CD4-positive, alpha-beta memory T cell (primary cell): Measurements from ENCODE around the gene SRD5A1. TPM values are rescaled to one million over a fixed set of nuclear protein-coding genes. Genes with fewer than 3 reads are reported as not detected.

Experiments used
- CTCF ChIA-PET: fragments of 350-600 bp; sonication (Branson Sonifier 250); formaldehyde crosslinking; loops from one replicate; lab custom pipeline; 2021; ENCODE audit warnings: inconsistent platforms; ENCODE audit not compliant: partially characterized antibody; lab: Charles Lee
- POLR2A ChIA-PET: fragments of 350-600 bp; sonication (Branson Sonifier 250); formaldehyde crosslinking; loops from one replicate; lab custom pipeline; 2021; ENCODE audit not compliant: partially characterized antibody; lab: Charles Lee
- DNase-seq, 5 donors: peaks; one replicate each; pipeline versions ENCODE4 v3.0.0 to v3.0.0-alpha.2; 2020 to 2022; ENCODE audit warnings: mixed read lengths in 1 of 5
- H3K27ac ChIP-seq: one replicate; pipeline ENCODE4 v1.7.0; 2013; ENCODE audit warnings: low read depth, low read length
- H3K27me3 ChIP-seq: 2 replicates; pipeline ENCODE4 v1.7.0; 2013; ENCODE audit warnings: mild to moderate bottlenecking, low read length, moderate library complexity; ENCODE audit not compliant: insufficient read depth
- H3K36me3 ChIP-seq: 2 replicates; pipeline ENCODE4 v1.7.0; 2013; ENCODE audit warnings: mild to moderate bottlenecking, low read length, moderate library complexity; ENCODE audit not compliant: insufficient read depth
- H3K4me1 ChIP-seq: 2 replicates; pipeline ENCODE4 v1.7.0; 2013; ENCODE audit warnings: mild to moderate bottlenecking, low read length, moderate library complexity; ENCODE audit not compliant: insufficient read depth
- H3K4me3 ChIP-seq, 2 donors: one replicate each; pipeline ENCODE4 v1.7.0; 2013; ENCODE audit warnings: low read length in 2 of 2, mild to moderate bottlenecking in 1 of 2
- H3K9me3 ChIP-seq, 2 donors: one replicate each; pipeline ENCODE4 v1.7.0; 2013; ENCODE audit warnings: low read length in 2 of 2, control low read depth in 1 of 2; ENCODE audit not compliant: control insufficient read depth in 1 of 2
- H3K27ac Mint-ChIP-seq, 7 donors: one replicate each; pipeline ENCODE4 v1.8.0; 2020 to 2021; ENCODE audit warnings: mixed read lengths in 7 of 7, mild to moderate bottlenecking in 6 of 7, inconsistent platforms in 3 of 7, moderate library complexity in 3 of 7
- H3K27me3 Mint-ChIP-seq, 2 donors: one replicate each; pipeline ENCODE4 v1.8.0; 2020 to 2021; ENCODE audit warnings: mixed read lengths in 2 of 2
- H3K36me3 Mint-ChIP-seq, 2 donors: one replicate each; pipeline ENCODE4 v1.8.0; 2020 to 2021; ENCODE audit warnings: mixed read lengths in 2 of 2, inconsistent platforms in 1 of 2, mild to moderate bottlenecking in 1 of 2
- H3K4me1 Mint-ChIP-seq, 4 donors: one replicate each; pipeline ENCODE4 v1.8.0; 2020 to 2021; ENCODE audit warnings: mixed read lengths in 4 of 4, mild to moderate bottlenecking in 1 of 4
- H3K4me3 Mint-ChIP-seq, 8 donors: one replicate each; pipeline ENCODE4 v1.8.0; 2020 to 2021; ENCODE audit warnings: mixed read lengths in 8 of 8, mild to moderate bottlenecking in 7 of 8, moderate library complexity in 6 of 8, inconsistent platforms in 3 of 8
- H3K9me3 Mint-ChIP-seq, 8 donors: one replicate each; pipeline ENCODE4 v1.8.0; 2020 to 2021; ENCODE audit warnings: mixed read lengths in 8 of 8, mild to moderate bottlenecking in 5 of 8, inconsistent platforms in 3 of 8, moderate library complexity in 1 of 8
- intact Hi-C: fragments of 100-400 bp; cut with micrococcal nuclease; formaldehyde crosslinking; loops from one replicate; pipeline ENCODE4 v1.15.1; 2023
- polyA plus RNA-seq, 2 donors: library from polyadenylated mRNA; unstranded; fragments of 300-500 nt; fragmentation: Illumina TruSeq; gene quantifications; one replicate each; pipeline ENCODE4 v1.2.3, GENCODE V29; 2021
- total RNA-seq, 2 experiments: library from RNA; stranded (reverse); gene quantifications; one replicate each; pipeline ENCODE4 v1.2.3, GENCODE V29; 2021

SRD5A1 gene
- total and polyA plus RNA-seq, 4 experiments from 2014 or later = 5.4 to 11.2 (median 8.5) TPM

- intact Hi-C loops = loop anchor here (5.0 kb wide), 1 partner anchor 132 kb away; no protein-coding TSS in a partner anchor
- no peak overlapping the region for H3K27ac ChIP-seq
- Mint-ChIP-seq H3K36me3 (peaks cover 69 to 81% of the 10 kb centered on the region in 2 donors), H3K4me3 (no peak overlapping the region), H3K27me3 (no peaks in the 10 kb centered on the region), H3K4me1 (peaks cover 10 to 29% (median 19%) of the 10 kb centered on the region in 4 donors), H3K27ac (peak overlapping the region in 2 of 7 donors; percentile 37 to 72), H3K9me3 (no peaks in the 10 kb centered on the region)
- no peak overlapping the region for H3K4me3 ChIP-seq
- no peak for DNase-seq
- no peaks in the 10 kb centered on the region for H3K9me3 ChIP-seq
- H3K4me1 ChIP-seq = no peaks in the 10 kb centered on the region
- no peaks in the 10 kb centered on the region for H3K27me3 ChIP-seq
- CTCF ChIA-PET = interaction anchor here (2.1 kb wide), 1 partner anchor 130 kb away, joined by 6 read pairs; no protein-coding TSS in a partner anchor
- peaks cover 83% of the 10 kb centered on the region for H3K36me3 ChIP-seq
- POLR2A ChIA-PET = no interaction called here
Measured at GRCh38 chr5:6615034-6615815, 18.0 kb upstream of the SRD5A1 start.

- H3K27me3 ChIP-seq = no peaks in the 10 kb centered on the region
- H3K4me3 ChIP-seq = no peak overlapping the region
- ChIA-PET POLR2A (no interaction called here), CTCF (no interaction called here)
- no peak overlapping the region for H3K27ac Mint-ChIP-seq
- DNase-seq = no peak
- peaks cover 71 to 79% of the 10 kb centered on the region in 2 donors for H3K36me3 Mint-ChIP-seq
- no peak overlapping the region for H3K27ac ChIP-seq
- peaks cover 79% of the 10 kb centered on the region for H3K36me3 ChIP-seq
- no peaks in the 10 kb centered on the region for H3K9me3 Mint-ChIP-seq
- no peaks in the 10 kb centered on the region for H3K9me3 ChIP-seq
- H3K4me1 Mint-ChIP-seq = peaks cover 10 to 29% (median 21%) of the 10 kb centered on the region in 4 donors
- H3K27me3 Mint-ChIP-seq = no peaks in the 10 kb centered on the region
- no peak overlapping the region for H3K4me3 Mint-ChIP-seq
- intact Hi-C loops = loop anchor here (5.0 kb wide), 1 partner anchor 131 kb away; no protein-coding TSS in a partner anchor
- no peaks in the 10 kb centered on the region for H3K4me1 ChIP-seq
Measured at GRCh38 chr5:6616632-6617031, 16.6 kb upstream of the SRD5A1 start.

GRCh38 chr5:6623228-6623627, 10.0 kb upstream of the SRD5A1 start:
- H3K27me3 ChIP-seq = no peaks in the 10 kb centered on the region
- H3K27me3 Mint-ChIP-seq = no peaks in the 10 kb centered on the region
- H3K4me1 ChIP-seq = peaks cover 5% of the 10 kb centered on the region
- H3K27ac Mint-ChIP-seq = no peak overlapping the region
- H3K9me3 ChIP-seq = no peaks in the 10 kb centered on the region
- DNase-seq = no peak
- CTCF ChIA-PET = interaction anchor here (0.7 to 2.5 kb wide), 3 partner anchors 10 to 122 kb away, joined by 3 to 11 read pairs (median 3); partner anchors contain the start of genes NSUN2 and SRD5A1
- intact Hi-C loops = no loop called here
- peaks cover 63 to 79% of the 10 kb centered on the region in 2 donors for H3K36me3 Mint-ChIP-seq
- H3K4me1 Mint-ChIP-seq = peaks cover 16 to 31% (median 29%) of the 10 kb centered on the region in 4 donors
- H3K4me3 ChIP-seq = no peak overlapping the region
- H3K9me3 Mint-ChIP-seq = peaks cover 0 to 14% (median 7%) of the 10 kb centered on the region in 8 donors
- POLR2A ChIA-PET = interaction anchor here (1.0 kb wide), 1 partner anchor 9 kb away, joined by 3 read pairs; the partner anchor contains the start of gene NSUN2
- H3K36me3 ChIP-seq = peaks cover 72% of the 10 kb centered on the region
- no peak overlapping the region for H3K4me3 Mint-ChIP-seq
- H3K27ac ChIP-seq = no peak overlapping the region

- Histone ChIP-seq H3K9me3 (no peaks in the 10 kb centered on the region), H3K4me1 (peaks cover 5% of the 10 kb centered on the region), H3K27me3 (no peaks in the 10 kb centered on the region), H3K4me3 (no peak overlapping the region), H3K27ac (no peak overlapping the region), H3K36me3 (peaks cover 74% of the 10 kb centered on the region)
- DNase-seq = no peak
- intact Hi-C loops = no loop called here
- Mint-ChIP-seq H3K4me3 (peak overlapping the region in 1 of 8 donors; percentile 13), H3K27me3 (no peaks in the 10 kb centered on the region), H3K27ac (peak overlapping the region in 1 of 7 donors; percentile 48), H3K36me3 (peaks cover 64 to 81% of the 10 kb centered on the region in 2 donors), H3K9me3 (peaks cover 0 to 14% (median 7%) of the 10 kb centered on the region in 8 donors), H3K4me1 (peaks cover 19 to 39% (median 31%) of the 10 kb centered on the region in 4 donors)
- ChIA-PET POLR2A (interaction anchor here (1.0 kb wide), 1 partner anchor 9 kb away, joined by 3 read pairs; the partner anchor contains the start of gene NSUN2), CTCF (interaction anchor here (0.7 to 2.5 kb wide), 2 partner anchors 120 to 121 kb away, joined by 3 to 11 read pairs; no protein-coding TSS in a partner anchor)
Measured at GRCh38 chr5:6623941-6624340, 9.3 kb upstream of the SRD5A1 start.

- ChIA-PET CTCF (interaction anchor here (1.6 kb wide), 1 partner anchor 119 kb away, joined by 5 read pairs; no protein-coding TSS in a partner anchor), POLR2A (no interaction called here)
- Histone ChIP-seq H3K4me1 (peaks cover 22% of the 10 kb centered on the region), H3K36me3 (peaks cover 72% of the 10 kb centered on the region), H3K9me3 (no peaks in the 10 kb centered on the region), H3K27ac (no peak overlapping the region), H3K4me3 (no peak overlapping the region), H3K27me3 (no peaks in the 10 kb centered on the region)
- peak overlapping the region in 3 of 7 donors; percentile 17 to 69 (median 21) for H3K27ac Mint-ChIP-seq
- peaks cover 34 to 63% (median 53%) of the 10 kb centered on the region in 4 donors for H3K4me1 Mint-ChIP-seq
- no peak for DNase-seq
- H3K4me3 Mint-ChIP-seq = no peak overlapping the region
- no peaks in the 10 kb centered on the region for H3K27me3 Mint-ChIP-seq
- H3K36me3 Mint-ChIP-seq = peaks cover 64 to 86% of the 10 kb centered on the region in 2 donors
- intact Hi-C loops = no loop called here
- peaks cover 0 to 14% (median 7%) of the 10 kb centered on the region in 8 donors for H3K9me3 Mint-ChIP-seq
Measured at GRCh38 chr5:6626508-6626907, 6.7 kb upstream of the SRD5A1 start.

- H3K27ac ChIP-seq = no peak overlapping the region
- Mint-ChIP-seq H3K4me1 (peaks cover 33 to 63% (median 44%) of the 10 kb centered on the region in 4 donors), H3K9me3 (no peaks in the 10 kb centered on the region), H3K36me3 (peaks cover 29 to 51% of the 10 kb centered on the region in 2 donors), H3K27me3 (no peaks in the 10 kb centered on the region), H3K4me3 (peak overlapping the region; percentile 74 to 99 (median 93)), H3K27ac (peak overlapping the region in 6 of 7 donors; percentile 71 to 99 (median 88))
- H3K36me3 ChIP-seq = peaks cover 33% of the 10 kb centered on the region
- DNase-seq = no peak
- intact Hi-C loops = no loop called here
- CTCF ChIA-PET = interaction anchor here (6.3 kb wide), 1 partner anchor 114 kb away, joined by 35 read pairs; no protein-coding TSS in a partner anchor
- H3K27me3 ChIP-seq = no peaks in the 10 kb centered on the region
- POLR2A ChIA-PET = interaction anchor here (0.5 to 3.7 kb wide), 3 partner anchors 58 to 1209 kb away, joined by 3 to 16 read pairs (median 4); partner anchors contain the start of gene ICE1
- no peak overlapping the region for H3K4me3 ChIP-seq
- H3K9me3 ChIP-seq = no peaks in the 10 kb centered on the region
- H3K4me1 ChIP-seq = peaks cover 39% of the 10 kb centered on the region
Measured at GRCh38 chr5:6631441-6631840, 1.8 kb upstream of the SRD5A1 start.
